Cardiac fibroblast (primary cell): Measurements from ENCODE around the gene FERMT3.
A peak's percentile ranks its signal among the peaks of the same experiment; 100 is the strongest.

Experiments used
- DNase-seq, 2 donors: peaks; one replicate each; pipeline versions ENCODE4 v3.0.0 to v3.0.0-alpha.2; 2010; ENCODE audit warnings: low read depth in 2 of 2
- H3K4me3 ChIP-seq, 2 donors: replicated peaks in 1 of 2; 1 replicate in 1 of 2; 2 replicates in 1 of 2; pipeline ENCODE4 v1.5.1; 2011; ENCODE audit warnings: low read depth in 2 of 2, low read length in 2 of 2, mild to moderate bottlenecking in 2 of 2, moderate library complexity in 1 of 2
- CTCF ChIP-seq: IDR thresholded peaks from one replicate; pipeline ENCODE4 v1.5.1; 2011; ENCODE audit warnings: low read depth, mild to moderate bottlenecking, low read length, inconsistent platforms

The FERMT3 gene

DNA sequence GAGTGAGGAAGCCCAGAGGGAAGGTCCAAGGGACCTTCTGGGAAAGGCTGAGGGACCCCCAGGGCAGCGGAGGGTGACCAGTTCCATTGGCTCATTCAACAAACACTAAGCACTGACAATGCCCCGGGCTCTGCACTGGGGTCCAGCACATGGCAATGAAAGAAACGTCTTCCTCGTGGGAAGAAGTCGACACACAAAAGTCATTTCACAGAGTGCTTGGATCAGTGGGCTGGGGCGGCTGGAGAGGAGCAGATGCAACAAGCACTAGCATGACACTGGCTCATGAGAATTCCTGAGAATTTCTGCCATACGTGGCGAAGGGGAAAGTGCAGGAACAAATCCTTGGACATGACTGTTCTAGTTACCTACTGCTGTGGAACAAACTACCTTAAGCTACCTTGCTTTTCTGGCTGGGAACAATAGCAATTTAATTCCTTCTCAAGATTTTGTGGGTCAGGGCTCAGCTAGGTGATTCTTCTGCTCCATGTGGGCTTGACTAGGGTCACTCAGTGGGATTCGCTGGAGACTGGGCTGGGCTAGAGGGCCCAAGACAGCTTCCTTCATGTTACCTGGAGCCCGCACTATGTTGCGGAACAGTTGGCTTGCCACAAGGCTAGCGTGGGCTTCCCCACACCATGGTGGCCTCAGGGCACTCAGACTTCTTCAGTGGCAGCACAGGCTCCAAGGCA lies 27.4 kb upstream of the FERMT3 start:
- no peak overlapping the region for H3K4me3 ChIP-seq
- no peak for TF ChIP-seq CTCF

GRCh38 chr11:64180891-64181290 lies 25.6 kb upstream of the FERMT3 start:
- no peak for DNase-seq
- H3K4me3 ChIP-seq, result no peak overlapping the region
- TF ChIP-seq CTCF, result no peak

More for the DNA sequence above, 27.4 kb upstream of the FERMT3 start:
- DNase-seq, result no peak

GRCh38 chr11:64181506-64182411 lies 24.8 kb upstream of the FERMT3 start:
- H3K4me3 ChIP-seq, result peak overlapping the region in 1 of 2 donors; percentile 2
- peak; percentile 93 for DNase-seq

DNA sequence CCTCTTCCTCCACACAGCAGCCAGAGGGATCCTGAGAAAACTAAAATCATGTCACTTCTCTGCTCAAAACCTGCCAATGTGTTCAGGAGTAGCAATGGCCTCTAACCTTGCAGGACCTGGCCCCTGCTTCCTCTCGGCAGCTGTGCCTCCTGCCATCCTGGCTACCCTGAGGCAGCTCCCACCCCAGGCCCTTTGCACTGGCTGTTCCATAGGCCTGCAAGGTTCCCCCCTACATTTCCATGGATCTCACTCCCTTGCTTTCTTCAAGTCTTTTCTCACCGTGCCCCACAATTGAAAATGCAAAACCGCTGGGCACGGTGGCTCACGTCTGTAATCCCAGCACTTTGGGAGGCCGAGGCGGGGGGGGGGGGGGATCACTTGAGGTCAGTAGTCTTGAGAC lies 22.6 kb upstream of the FERMT3 start:
- no peak overlapping the region for H3K4me3 ChIP-seq
- TF ChIP-seq CTCF, result no peak
- no peak for DNase-seq

More at GRCh38 chr11:64181506-64182411, 24.8 kb upstream of the FERMT3 start:
- TF ChIP-seq CTCF, result no peak

GRCh38 chr11:64185175-64185692 lies 21.3 kb upstream of the FERMT3 start:
- DNase-seq, result peak; percentile 88 to 91
- peak overlapping the region; percentile 64 to 75 for H3K4me3 ChIP-seq

More at GRCh38 chr11:64185175-64185692, 21.3 kb upstream of the FERMT3 start:
- TF ChIP-seq CTCF, result peak; percentile 46
